Measurements from ENCODE around the gene PKM. TPM values are rescaled to one million over a fixed set of nuclear protein-coding genes. Genes with fewer than 3 reads are reported as not detected.
A peak's percentile ranks its signal among the peaks of the same experiment; 100 is the strongest.

Gene PKM
- total and polyA plus RNA-seq, 8 donors: 79.9 to 452 (median 272) TPM

DNA sequence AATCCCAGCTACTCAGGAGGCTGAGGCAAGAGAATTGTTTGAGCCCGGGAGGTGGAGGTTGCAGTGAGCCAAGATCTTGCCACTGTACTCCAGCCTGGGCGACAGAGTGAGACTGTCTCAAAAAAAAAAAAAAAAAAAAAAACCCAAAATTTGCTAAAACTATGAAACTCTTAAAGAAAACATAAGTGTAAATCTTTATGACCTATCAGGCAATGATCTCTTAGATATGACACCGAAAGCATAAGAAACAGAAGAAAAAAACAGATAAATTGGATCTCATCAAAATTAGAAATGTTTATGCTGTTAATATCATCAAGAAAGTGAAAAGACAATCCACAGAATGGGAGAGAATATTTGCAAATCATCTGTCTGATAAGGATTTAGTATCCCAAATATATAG is 48.7 kb downstream of the PKM start:
- Histone ChIP-seq H3K4me1 (peaks cover 11 to 12% (median 12%) of the 10 kb centered on the region in 4 donors), H3K9me3 (no peaks in the 10 kb centered on the region), H3K36me3 (no peaks in the 10 kb centered on the region), H3K27ac (no peak overlapping the region), H3K27me3 (peaks cover 0 to 40% (median 9%) of the 10 kb centered on the region in 3 donors), H3K4me3 (no peak overlapping the region)
- WGBS, 5 donors: 79 to 95% (median 92%) methylated on average over 3 of the region's 3 CpGs
- intact Hi-C loops (cut with DNase I; ENCODE audit: low total_unique reads): no loop called here
- DNase-seq: no peak
- TF ChIP-seq, protein P1, sequence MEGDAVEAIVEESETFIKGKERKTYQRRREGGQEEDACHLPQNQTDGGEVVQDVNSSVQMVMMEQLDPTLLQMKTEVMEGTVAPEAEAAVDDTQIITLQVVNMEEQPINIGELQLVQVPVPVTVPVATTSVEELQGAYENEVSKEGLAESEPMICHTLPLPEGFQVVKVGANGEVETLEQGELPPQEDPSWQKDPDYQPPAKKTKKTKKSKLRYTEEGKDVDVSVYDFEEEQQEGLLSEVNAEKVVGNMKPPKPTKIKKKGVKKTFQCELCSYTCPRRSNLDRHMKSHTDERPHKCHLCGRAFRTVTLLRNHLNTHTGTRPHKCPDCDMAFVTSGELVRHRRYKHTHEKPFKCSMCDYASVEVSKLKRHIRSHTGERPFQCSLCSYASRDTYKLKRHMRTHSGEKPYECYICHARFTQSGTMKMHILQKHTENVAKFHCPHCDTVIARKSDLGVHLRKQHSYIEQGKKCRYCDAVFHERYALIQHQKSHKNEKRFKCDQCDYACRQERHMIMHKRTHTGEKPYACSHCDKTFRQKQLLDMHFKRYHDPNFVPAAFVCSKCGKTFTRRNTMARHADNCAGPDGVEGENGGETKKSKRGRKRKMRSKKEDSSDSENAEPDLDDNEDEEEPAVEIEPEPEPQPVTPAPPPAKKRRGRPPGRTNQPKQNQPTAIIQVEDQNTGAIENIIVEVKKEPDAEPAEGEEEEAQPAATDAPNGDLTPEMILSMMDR (IDR thresholded peaks at IDR 0.05): no peak
- TF ChIP-seq POLR2A (IDR thresholded peaks at IDR 0.05) (no peak), EP300 (IDR thresholded peaks at IDR 0.05) (no peak), POLR2AphosphoS5 (IDR thresholded peaks at IDR 0.05) (no peak)

DNA sequence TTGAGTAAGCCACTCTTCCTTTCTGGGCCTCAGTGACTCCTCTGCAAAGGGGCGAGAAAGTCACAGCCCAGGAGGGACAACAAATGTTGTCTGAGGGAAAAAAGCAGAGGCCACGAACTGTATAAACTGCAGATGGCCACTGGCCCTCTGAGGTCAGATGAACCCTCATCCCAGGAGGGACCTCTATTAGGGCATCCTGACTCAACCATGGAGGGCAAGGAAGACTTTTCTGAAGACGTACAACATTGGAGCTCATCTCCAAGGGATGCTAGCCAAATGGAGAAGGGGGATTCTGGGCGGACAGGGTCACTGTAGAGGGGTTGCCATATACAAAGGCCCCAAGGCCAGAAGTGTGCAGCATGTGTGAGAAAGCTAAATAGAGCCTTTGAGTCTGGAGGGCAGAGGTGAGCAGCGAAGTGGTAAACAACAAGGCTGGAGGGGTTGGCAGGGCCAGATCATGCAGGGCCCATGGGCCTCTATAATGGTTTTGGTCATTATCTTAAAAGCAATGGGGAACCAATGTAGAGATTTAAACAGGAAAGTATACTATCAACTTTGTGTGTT is 50.1 kb downstream of the PKM start:
- intact Hi-C loops (cut with DNase I; ENCODE audit: low total_unique reads): no loop called here
- no peaks in the 10 kb centered on the region for H3K9me3 ChIP-seq
- DNase-seq: no peak
- TF ChIP-seq POLR2AphosphoS5 (IDR thresholded peaks at IDR 0.05): no peak
- TF ChIP-seq POLR2A (IDR thresholded peaks at IDR 0.05): no peak
- TF ChIP-seq, protein P1 (IDR thresholded peaks at IDR 0.05): no peak
- no peak for TF ChIP-seq EP300 (IDR thresholded peaks at IDR 0.05)
- H3K4me3 ChIP-seq: no peak overlapping the region
- peaks cover 0 to 38% (median 9%) of the 10 kb centered on the region in 3 donors for H3K27me3 ChIP-seq
- no peak overlapping the region for H3K27ac ChIP-seq
- 84 to 95% (median 93%) methylated on average over 5 of the region's 5 CpGs for WGBS, 5 donors
- no peaks in the 10 kb centered on the region for H3K36me3 ChIP-seq
- H3K4me1 ChIP-seq: peaks cover 11 to 12% (median 12%) of the 10 kb centered on the region in 4 donors

DNA sequence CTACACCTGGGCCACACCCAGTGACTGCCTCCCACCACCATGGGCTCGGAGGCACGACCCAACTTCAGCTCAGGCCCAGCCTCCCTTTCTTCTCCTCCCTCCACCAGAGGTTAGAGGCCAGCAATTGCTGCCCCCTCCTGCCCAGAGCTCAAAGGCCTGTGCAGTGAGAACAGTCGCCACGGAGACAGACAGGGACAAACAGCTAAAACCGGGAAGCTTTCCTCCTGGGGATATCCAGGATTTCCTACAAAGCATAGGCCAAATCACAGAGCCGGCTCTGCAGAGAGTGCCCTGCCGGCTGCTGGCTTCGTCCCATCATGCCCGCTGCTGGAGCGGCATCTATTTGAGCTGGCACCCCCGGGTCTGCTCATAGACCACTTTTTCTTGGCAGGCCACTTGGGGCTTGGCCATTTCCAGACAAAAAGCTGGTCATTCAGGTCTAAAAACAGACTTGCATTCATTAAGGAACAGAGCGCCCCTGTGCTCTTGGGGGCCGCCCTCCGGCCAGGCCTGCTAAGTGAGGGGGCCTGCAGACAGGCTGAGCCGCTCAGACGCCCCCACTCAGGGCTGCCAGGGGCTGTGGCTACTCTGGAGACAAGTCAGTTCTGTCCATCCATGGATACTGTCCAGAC is 50.9 kb downstream of the PKM start:
- TF ChIP-seq, protein P1 (IDR thresholded peaks at IDR 0.05): no peak
- no peak for TF ChIP-seq POLR2A (IDR thresholded peaks at IDR 0.05)
- TF ChIP-seq EP300 (IDR thresholded peaks at IDR 0.05): no peak
- TF ChIP-seq POLR2AphosphoS5 (IDR thresholded peaks at IDR 0.05): no peak
- H3K36me3 ChIP-seq: no peaks in the 10 kb centered on the region
- H3K4me1 ChIP-seq: peaks cover 11 to 12% (median 12%) of the 10 kb centered on the region in 4 donors
- peak in 1 of 2 donors; percentile 74 for DNase-seq
- WGBS, 5 donors: 60 to 78% (median 69%) methylated on average over 12 to 16 of the region's 16 CpGs
- H3K27me3 ChIP-seq: peaks cover 0 to 34% (median 9%) of the 10 kb centered on the region in 3 donors
- intact Hi-C loops (cut with DNase I; ENCODE audit: low total_unique reads): no loop called here
- no peak overlapping the region for H3K27ac ChIP-seq
- no peak overlapping the region for H3K4me3 ChIP-seq
- no peaks in the 10 kb centered on the region for H3K9me3 ChIP-seq

DNA sequence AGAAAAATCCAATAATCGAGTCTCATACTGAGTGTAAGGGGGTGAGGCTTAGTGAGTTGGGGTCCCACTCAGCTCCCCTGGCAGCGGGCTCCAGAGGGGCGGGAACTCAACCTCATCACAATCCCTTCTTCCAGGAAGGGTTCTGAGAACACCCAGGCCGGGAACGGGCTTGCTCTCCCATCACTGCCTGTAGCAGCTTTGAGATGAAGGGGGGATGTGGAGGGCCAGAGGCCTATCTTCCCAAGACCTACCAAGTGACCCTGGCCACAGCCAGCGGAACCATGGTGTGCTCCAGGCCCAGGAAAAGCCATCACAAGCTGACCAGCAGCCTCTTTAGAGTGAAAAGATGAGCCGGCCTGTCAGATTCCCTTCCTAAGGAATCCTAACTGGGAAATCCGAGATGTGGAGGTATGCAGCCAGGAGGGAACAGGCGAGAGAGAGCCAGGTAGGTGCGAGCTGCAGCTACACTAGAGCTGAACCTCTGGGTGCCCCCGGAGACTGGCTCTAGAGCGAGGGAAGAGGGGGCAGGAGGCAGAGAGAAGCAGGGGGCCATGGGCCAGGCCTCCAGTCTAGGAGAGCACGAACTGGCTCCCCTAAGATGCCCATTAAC is 51.9 kb downstream of the PKM start:
- peaks cover 6 to 7% (median 6%) of the 10 kb centered on the region in 4 donors for H3K4me1 ChIP-seq
- DNase-seq: no peak
- 91 to 95% (median 91%) methylated on average over 8 to 13 of the region's 13 CpGs for WGBS, 5 donors
- H3K36me3 ChIP-seq: no peaks in the 10 kb centered on the region
- no peak overlapping the region for H3K27ac ChIP-seq
- no peaks in the 10 kb centered on the region for H3K9me3 ChIP-seq
- peaks cover 0 to 26% (median 4%) of the 10 kb centered on the region in 3 donors for H3K27me3 ChIP-seq
- TF ChIP-seq EP300 (IDR thresholded peaks at IDR 0.05) (no peak), POLR2AphosphoS5 (IDR thresholded peaks at IDR 0.05) (no peak), POLR2A (IDR thresholded peaks at IDR 0.05) (no peak)
- TF ChIP-seq, protein P1 (IDR thresholded peaks at IDR 0.05): no peak
- H3K4me3 ChIP-seq: no peak overlapping the region
- intact Hi-C loops (cut with DNase I; ENCODE audit: low total_unique reads): no loop called here
